ENCODE data around the gene TRIM44. TPM values are rescaled to one million over a fixed set of nuclear protein-coding genes. Genes with fewer than 3 reads are reported as not detected.

Gene TRIM44
- total RNA-seq, 4 donors from 2014 or later, result 35.6 to 70.6 (median 43.2) TPM

- WGBS, 2 donors (ENCODE audit: low coverage in 1 of 2), result 83 to 88% methylated on average over 4 of the region's 4 CpGs
- ATAC-seq, result no peak
- H3K27me3 ChIP-seq, result no peaks in the 10 kb centered on the region
- H3K27ac ChIP-seq, result no peak overlapping the region
- peaks cover 0 to 6% (median 0%) of the 10 kb centered on the region in 3 donors for H3K4me1 ChIP-seq
- TF ChIP-seq POLR2AphosphoS5 (IDR thresholded peaks at IDR 0.05), result no peak
- no peak for TF ChIP-seq CTCF (IDR thresholded peaks at IDR 0.05)
- no peak for TF ChIP-seq POLR2A (IDR thresholded peaks at IDR 0.05)
- TF ChIP-seq EP300 (IDR thresholded peaks at IDR 0.05), result no peak
- H3K9me3 ChIP-seq, result no peaks in the 10 kb centered on the region
- peaks cover 0 to 47% of the 10 kb centered on the region in 2 donors for H3K36me3 ChIP-seq
- H3K4me3 ChIP-seq, result no peak overlapping the region
Observed at GRCh38 chr11:35740061-35740799, 77.7 kb downstream of the TRIM44 start.

- 92 to 96% methylated on average over 3 to 4 of the region's 4 CpGs for WGBS, 2 donors (ENCODE audit: low coverage in 1 of 2)
- Histone ChIP-seq H3K4me1 (peaks cover 0 to 5% (median 0%) of the 10 kb centered on the region in 3 donors), H3K27me3 (no peaks in the 10 kb centered on the region), H3K27ac (no peak overlapping the region), H3K9me3 (no peaks in the 10 kb centered on the region), H3K4me3 (no peak overlapping the region), H3K36me3 (peaks cover 0 to 20% of the 10 kb centered on the region in 2 donors)
- TF ChIP-seq POLR2A (IDR thresholded peaks at IDR 0.05) (no peak), POLR2AphosphoS5 (IDR thresholded peaks at IDR 0.05) (no peak), CTCF (IDR thresholded peaks at IDR 0.05) (no peak), EP300 (IDR thresholded peaks at IDR 0.05) (no peak)
- no peak for ATAC-seq
Observed at GRCh38 chr11:35742707-35743454, 80.3 kb downstream of the TRIM44 start.

- Histone ChIP-seq H3K4me3 (no peak overlapping the region), H3K36me3 (peaks cover 0 to 11% of the 10 kb centered on the region in 2 donors), H3K27ac (no peak overlapping the region), H3K27me3 (no peaks in the 10 kb centered on the region), H3K9me3 (no peaks in the 10 kb centered on the region), H3K4me1 (peaks cover 0 to 5% (median 0%) of the 10 kb centered on the region in 3 donors)
- no peak for ATAC-seq
- WGBS, 2 donors (ENCODE audit: low coverage in 1 of 2), result 71 to 94% methylated on average over 2 to 4 of the region's 4 CpGs
- TF ChIP-seq CTCF (IDR thresholded peaks at IDR 0.05), result no peak
- no peak for TF ChIP-seq POLR2AphosphoS5 (IDR thresholded peaks at IDR 0.05)
- TF ChIP-seq POLR2A (IDR thresholded peaks at IDR 0.05), result no peak
- TF ChIP-seq EP300 (IDR thresholded peaks at IDR 0.05), result no peak
Observed at GRCh38 chr11:35746356-35747153, 84.0 kb downstream of the TRIM44 start.

- Histone ChIP-seq H3K4me3 (no peak overlapping the region), H3K36me3 (peaks cover 0 to 7% of the 10 kb centered on the region in 2 donors), H3K4me1 (peaks cover 0 to 5% (median 0%) of the 10 kb centered on the region in 3 donors), H3K9me3 (no peaks in the 10 kb centered on the region), H3K27ac (no peak overlapping the region), H3K27me3 (no peaks in the 10 kb centered on the region)
- no peak for TF ChIP-seq EP300 (IDR thresholded peaks at IDR 0.05)
- no peak for TF ChIP-seq POLR2A (IDR thresholded peaks at IDR 0.05)
- no peak for TF ChIP-seq CTCF (IDR thresholded peaks at IDR 0.05)
- TF ChIP-seq POLR2AphosphoS5 (IDR thresholded peaks at IDR 0.05), result no peak
- ATAC-seq, result no peak
- 94% methylated on average over 4 of the region's 4 CpGs; no CpG with 5 or more reads in 1 of the 2 donors for WGBS, 2 donors (ENCODE audit: low coverage in 1 of 2)
Observed at GRCh38 chr11:35747668-35748067, 85.1 kb downstream of the TRIM44 start.
